Measurements from ENCODE around the gene IL25.

The IL25 gene

GRCh38 chr14:23387916-23388882 lies 15.6 kb downstream of the IL25 start:
- TF ChIP-seq TEAD4 (IDR thresholded peaks at IDR 0.05) (no peak), MAX (IDR thresholded peaks at IDR 0.05) (no peak), TAF1 (IDR thresholded peaks at IDR 0.05; ENCODE audit: low read depth) (no peak), RAD21 (IDR thresholded peaks at IDR 0.05; ENCODE audit: low read depth) (no peak), EGR1 (IDR thresholded peaks at IDR 0.05) (no peak), EP300 (IDR thresholded peaks at IDR 0.05; ENCODE audit: borderline replicate concordance) (no peak), ZBTB7A (IDR thresholded peaks at IDR 0.05; ENCODE audit: low read depth) (no peak), YY1 (IDR thresholded peaks at IDR 0.05; ENCODE audit: low read depth) (no peak), TCF12 (IDR thresholded peaks at IDR 0.05; ENCODE audit: low read depth) (no peak), CEBPB (IDR thresholded peaks at IDR 0.05) (no peak), NFIC (IDR thresholded peaks at IDR 0.05) (no peak), FOXM1 (IDR thresholded peaks at IDR 0.05; ENCODE audit: borderline replicate concordance, low read depth) (no peak), USF1 (IDR thresholded peaks at IDR 0.05) (no peak), CREB1 (IDR thresholded peaks at IDR 0.05; ENCODE audit: low read depth) (no peak)
- TF ChIP-seq, protein P1, sequence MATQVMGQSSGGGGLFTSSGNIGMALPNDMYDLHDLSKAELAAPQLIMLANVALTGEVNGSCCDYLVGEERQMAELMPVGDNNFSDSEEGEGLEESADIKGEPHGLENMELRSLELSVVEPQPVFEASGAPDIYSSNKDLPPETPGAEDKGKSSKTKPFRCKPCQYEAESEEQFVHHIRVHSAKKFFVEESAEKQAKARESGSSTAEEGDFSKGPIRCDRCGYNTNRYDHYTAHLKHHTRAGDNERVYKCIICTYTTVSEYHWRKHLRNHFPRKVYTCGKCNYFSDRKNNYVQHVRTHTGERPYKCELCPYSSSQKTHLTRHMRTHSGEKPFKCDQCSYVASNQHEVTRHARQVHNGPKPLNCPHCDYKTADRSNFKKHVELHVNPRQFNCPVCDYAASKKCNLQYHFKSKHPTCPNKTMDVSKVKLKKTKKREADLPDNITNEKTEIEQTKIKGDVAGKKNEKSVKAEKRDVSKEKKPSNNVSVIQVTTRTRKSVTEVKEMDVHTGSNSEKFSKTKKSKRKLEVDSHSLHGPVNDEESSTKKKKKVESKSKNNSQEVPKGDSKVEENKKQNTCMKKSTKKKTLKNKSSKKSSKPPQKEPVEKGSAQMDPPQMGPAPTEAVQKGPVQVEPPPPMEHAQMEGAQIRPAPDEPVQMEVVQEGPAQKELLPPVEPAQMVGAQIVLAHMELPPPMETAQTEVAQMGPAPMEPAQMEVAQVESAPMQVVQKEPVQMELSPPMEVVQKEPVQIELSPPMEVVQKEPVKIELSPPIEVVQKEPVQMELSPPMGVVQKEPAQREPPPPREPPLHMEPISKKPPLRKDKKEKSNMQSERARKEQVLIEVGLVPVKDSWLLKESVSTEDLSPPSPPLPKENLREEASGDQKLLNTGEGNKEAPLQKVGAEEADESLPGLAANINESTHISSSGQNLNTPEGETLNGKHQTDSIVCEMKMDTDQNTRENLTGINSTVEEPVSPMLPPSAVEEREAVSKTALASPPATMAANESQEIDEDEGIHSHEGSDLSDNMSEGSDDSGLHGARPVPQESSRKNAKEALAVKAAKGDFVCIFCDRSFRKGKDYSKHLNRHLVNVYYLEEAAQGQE (IDR thresholded peaks at IDR 0.05; ENCODE audit: low read depth) = no peak

GRCh38 chr14:23388996-23389395 lies 16.4 kb downstream of the IL25 start:
- TF ChIP-seq ZBTB7A (IDR thresholded peaks at IDR 0.05; ENCODE audit: low read depth) (no peak), TEAD4 (IDR thresholded peaks at IDR 0.05) (no peak), EGR1 (IDR thresholded peaks at IDR 0.05) (no peak), TAF1 (IDR thresholded peaks at IDR 0.05; ENCODE audit: low read depth) (no peak), CREB1 (IDR thresholded peaks at IDR 0.05; ENCODE audit: low read depth) (no peak), USF1 (IDR thresholded peaks at IDR 0.05) (no peak), CEBPB (IDR thresholded peaks at IDR 0.05) (no peak), NFIC (IDR thresholded peaks at IDR 0.05) (no peak), TCF12 (IDR thresholded peaks at IDR 0.05; ENCODE audit: low read depth) (no peak), MAX (IDR thresholded peaks at IDR 0.05) (no peak), EP300 (IDR thresholded peaks at IDR 0.05; ENCODE audit: borderline replicate concordance) (no peak), FOXM1 (IDR thresholded peaks at IDR 0.05; ENCODE audit: borderline replicate concordance, low read depth) (no peak), YY1 (IDR thresholded peaks at IDR 0.05; ENCODE audit: low read depth) (no peak), RAD21 (IDR thresholded peaks at IDR 0.05; ENCODE audit: low read depth) (no peak)
- TF ChIP-seq, protein P1 (IDR thresholded peaks at IDR 0.05; ENCODE audit: low read depth) = no peak

GRCh38 chr14:23389396-23389795 lies 16.8 kb downstream of the IL25 start:
- no peak for TF ChIP-seq CREB1 (IDR thresholded peaks at IDR 0.05; ENCODE audit: low read depth)
- no peak for TF ChIP-seq TCF12 (IDR thresholded peaks at IDR 0.05; ENCODE audit: low read depth)
- no peak for TF ChIP-seq EP300 (IDR thresholded peaks at IDR 0.05; ENCODE audit: borderline replicate concordance)
- no peak for TF ChIP-seq CEBPB (IDR thresholded peaks at IDR 0.05)
- TF ChIP-seq RAD21 (IDR thresholded peaks at IDR 0.05; ENCODE audit: low read depth) = no peak
- no peak for TF ChIP-seq YY1 (IDR thresholded peaks at IDR 0.05; ENCODE audit: low read depth)
- no peak for TF ChIP-seq EGR1 (IDR thresholded peaks at IDR 0.05)
- no peak for TF ChIP-seq NFIC (IDR thresholded peaks at IDR 0.05)
- no peak for TF ChIP-seq ZBTB7A (IDR thresholded peaks at IDR 0.05; ENCODE audit: low read depth)
- no peak for TF ChIP-seq USF1 (IDR thresholded peaks at IDR 0.05)
- TF ChIP-seq, protein P1 (IDR thresholded peaks at IDR 0.05; ENCODE audit: low read depth) = no peak
